Raji (cell line): ENCODE results near the gene ITIH6.

ENCODE experiments used
- POLR2A ChIP-seq: IDR thresholded peaks from 2 replicates; pipeline ENCODE4 v1.6.1; 2011; ENCODE audit warnings: low read depth, low read length, control low read depth; ENCODE audit not compliant: insufficient read depth

The ITIH6 gene

DNA sequence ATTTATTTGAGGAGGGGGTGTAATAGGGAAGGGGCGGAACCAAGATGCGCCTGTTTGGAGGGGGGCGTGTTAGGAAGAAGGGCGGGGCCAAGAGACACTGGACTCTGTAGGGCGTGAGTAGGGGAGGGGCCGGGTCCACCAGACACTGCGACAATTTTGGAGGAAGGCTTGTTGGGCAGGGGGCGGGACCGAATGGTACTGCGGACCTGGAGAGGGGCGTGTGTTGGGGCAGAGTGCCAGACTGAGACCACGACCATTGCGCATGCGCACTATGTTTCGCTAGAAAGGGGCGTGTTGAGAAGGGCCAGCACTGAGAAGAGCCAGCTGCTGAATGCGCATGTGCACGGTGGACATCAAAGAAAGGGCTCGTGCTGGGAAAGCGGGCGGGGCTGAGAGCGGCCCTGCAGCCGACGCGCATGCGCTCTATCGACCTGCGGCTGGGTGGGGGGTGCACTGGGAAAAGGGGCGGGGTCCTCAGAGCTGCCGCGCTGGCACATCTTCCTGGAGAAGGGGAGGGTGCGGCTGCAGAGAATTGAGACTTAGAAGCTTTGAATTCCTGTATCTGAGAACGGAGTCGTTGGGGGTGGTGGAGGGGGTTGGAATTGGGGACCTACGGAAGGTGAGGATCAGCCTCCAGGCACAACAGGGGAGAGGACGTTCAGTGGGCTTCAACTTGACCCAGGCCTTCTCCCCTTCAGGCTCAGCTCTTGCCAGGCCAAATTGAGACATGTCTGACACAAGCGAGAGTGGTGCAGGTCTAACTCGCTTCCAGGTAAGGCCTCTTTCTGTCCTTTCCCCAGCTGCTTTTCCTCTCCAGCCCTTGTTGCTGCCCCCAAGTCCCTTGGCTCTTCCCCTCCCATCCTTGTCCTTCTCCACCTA, 10.8 kb upstream of the ITIH6 start:
- no peak; the same call in 1 of the 2 replicates for TF ChIP-seq POLR2A

DNA sequence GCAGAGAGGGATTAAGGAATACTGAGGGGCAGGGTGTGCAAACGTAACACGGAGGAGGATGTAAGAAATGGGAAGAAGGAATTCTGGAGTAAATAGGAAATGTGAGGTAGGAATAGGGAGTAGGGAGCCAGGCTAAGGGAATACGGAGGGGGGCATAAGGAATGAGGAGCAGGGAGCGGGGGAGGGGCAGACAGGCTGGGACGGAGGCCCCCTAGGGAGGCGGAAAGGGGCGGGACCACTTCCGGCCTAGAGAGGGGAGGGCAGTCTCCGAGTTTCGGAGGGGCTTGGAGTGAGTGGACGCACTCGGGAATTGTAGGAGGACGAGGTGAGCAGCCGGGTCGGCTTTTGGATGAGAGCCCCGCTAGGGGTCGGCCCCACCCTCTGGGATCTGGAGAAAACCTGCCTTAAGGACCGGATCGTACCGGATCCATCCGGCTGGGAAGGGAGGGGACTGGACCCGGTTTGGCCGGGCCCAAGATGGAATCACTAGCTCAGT, 10.1 kb upstream of the ITIH6 start:
- TF ChIP-seq POLR2A = no peak

DNA sequence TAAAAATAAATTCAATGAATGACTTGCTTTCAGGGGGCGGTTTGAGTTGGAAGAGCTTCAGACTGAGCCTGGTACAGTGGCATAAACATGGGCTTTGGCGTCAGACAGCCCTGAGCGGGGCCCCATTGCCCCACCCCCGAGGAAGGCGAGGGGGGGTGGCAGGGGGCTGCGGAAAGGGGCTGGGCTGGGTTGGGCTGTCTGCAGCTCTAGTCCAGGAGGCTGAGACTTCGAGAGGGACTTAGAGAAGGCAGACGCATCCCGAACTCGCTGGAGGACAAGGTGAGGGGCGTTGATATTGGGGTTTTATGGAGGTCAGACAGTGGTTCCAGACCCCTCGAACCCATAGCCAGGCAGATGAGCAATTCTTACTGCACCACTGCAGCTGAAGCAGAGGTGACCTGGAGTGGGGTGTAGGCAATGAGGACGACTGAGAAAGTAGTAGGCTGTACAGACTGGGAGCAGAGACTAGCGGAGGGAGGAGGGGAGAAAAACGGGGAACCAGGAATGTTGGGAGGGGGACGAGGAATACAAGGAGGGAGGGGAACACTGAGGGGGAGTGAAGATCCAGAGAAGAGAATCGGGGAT, 9.6 kb upstream of the ITIH6 start, which contains the start of gene MAGED2:
MAGED2 (plus strand) TSS at position 222 of the 585 bp plus-strand sequence. CDS start 1,587 bp downstream, outside the sequence.
- TF ChIP-seq POLR2A = no peak

DNA sequence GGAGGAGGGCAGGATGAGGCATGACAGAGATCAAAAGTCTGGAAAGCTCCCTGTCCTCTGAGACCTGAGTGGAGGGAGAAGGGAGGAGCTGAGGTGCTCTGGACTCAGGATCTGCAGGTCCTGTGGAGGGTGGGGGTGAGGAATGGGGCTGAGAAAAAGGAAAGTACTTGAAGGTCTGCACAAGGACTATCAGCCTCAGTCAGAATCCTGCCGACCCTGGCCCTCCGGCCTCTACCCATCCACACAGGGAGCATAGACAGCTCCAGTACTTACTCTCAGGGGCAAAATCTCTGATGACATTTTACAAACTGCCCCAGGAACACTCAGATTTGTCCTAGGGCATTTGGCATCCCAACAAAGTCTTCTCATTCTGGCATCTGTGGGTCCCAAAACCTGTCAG, 991 bp upstream of the ITIH6 start:
- TF ChIP-seq POLR2A = no peak

DNA sequence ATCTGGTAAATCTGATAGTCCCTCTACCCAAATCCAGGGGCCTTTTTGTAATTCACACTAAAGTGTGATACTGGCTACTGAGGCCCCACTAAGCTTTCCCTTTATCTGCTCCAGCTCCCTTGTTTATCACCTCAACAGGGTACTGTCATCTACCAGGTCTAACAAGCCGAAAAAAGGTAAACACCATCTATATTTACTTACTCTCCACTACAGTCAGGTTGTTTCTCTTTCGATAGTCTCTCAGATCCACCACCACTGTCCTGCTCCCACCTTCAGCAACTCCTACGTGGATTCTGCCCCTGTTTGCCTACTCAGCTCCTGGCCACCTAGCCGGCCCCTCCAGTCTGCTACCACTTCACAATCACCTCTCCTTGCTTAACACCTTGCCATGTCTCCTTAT, 3.3 kb downstream of the ITIH6 start:
- no peak for TF ChIP-seq POLR2A

DNA sequence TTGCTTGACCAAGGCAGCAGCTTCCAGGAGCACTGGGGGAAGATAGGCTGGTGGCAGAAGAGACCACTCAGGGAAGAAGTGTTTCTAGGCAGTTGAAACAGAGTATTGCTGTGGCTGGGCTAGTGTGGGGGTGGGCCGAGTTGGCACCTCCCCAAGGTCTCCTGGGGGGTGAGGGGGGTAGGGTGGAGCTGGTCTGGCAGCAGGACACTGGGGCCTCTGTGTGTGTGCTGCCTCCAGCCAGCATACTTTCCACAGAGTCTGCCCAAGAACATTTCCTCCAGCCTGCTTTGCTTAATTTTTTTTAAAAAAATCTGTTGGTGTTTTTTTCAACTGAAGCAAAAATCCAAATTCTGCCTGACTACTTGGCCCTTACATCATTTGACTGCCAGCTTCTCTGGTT, 4.0 kb downstream of the ITIH6 start:
- no peak for TF ChIP-seq POLR2A

DNA sequence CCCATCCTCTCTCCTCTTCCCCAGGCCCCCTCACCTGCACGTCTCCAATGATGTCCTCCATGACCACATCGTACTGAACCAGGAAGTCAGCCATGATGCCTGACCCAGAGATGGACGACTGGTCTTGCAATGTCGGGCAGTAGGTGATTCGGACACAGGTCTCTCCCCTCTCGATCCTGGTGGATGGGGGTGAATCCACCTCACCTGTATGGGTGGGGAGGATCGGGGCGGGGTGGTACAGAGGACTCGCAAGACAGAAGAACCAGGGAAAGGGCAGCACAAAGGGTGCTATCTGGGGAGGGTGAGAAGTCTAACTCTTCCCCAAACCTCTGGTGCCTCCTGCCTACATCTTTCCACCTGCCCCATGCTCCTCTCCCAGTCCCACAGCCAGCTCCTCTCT, 9.6 kb downstream of the ITIH6 start:
- no peak for TF ChIP-seq POLR2A

DNA sequence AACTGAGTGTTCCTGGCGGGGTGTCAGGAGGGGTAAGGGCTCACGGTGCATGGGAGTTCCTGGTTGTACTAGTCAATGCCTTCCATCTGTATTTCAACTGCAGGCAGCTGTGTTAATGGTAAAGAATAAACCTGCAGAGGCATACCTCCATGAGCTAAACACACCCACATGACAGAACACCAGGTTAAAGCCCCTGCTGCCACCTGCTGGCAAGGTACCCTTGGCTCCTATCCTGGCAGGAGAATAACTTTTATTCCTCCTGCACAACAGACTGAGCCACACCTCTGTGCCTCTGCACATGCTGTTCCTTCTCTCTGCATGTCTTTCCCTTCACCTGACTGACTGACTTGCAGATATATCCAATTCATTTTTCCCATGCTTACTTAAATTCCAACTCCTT, 11.1 kb downstream of the ITIH6 start:
- no peak for TF ChIP-seq POLR2A

DNA sequence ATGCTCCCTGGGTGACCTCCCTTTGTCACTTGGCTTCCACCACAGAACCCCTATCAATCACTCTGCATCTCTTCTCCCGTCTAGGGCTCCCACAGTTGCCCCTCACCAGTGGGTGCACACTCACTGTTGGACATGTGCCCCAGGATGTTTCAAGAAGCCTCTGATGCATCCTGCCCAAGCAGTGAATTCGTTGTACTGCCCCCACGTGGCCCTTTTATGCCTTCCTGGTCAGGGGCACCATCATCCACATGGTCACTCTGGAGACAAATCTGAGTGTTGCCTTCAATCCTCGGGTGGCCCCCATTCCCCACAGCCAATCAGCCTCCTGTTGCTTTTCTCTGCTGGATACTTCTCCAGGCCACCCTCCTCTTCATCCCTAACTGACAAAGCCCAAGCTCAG, 12.2 kb downstream of the ITIH6 start:
- no peak for TF ChIP-seq POLR2A

DNA sequence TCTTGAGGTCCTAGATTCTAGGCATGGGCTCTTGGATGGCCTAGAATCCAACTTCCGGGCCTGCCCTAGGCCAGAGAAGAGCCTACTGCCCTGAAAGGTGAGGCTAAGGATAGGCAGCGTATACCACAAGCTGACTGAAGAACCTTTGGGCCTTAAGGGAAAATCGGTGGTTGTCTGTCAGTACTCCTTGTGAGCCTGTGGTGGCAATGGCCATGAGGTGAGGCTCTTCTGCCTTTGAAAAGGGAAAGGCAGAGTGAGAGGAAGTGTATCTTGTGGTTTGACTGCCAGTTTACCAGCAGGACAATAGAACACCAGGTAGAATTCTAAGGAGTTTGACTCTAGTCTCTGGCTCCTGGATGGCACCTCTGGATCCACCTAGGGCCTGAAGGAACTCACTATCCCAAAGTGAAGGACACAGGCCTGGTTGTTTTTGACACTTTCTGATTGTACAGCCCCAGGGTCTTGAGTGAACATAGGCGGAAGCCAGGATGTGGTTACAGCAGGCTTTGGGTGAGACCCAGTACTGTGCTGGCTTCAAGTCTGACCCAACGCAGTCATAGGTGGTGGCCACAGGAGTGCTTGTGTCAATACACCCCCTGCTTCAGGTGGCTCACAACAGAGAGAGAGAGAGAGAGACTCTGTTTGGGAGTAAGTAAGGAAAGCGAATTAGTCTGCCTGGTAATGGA, 20.9 kb downstream of the ITIH6 start:
- no peak for TF ChIP-seq POLR2A

DNA sequence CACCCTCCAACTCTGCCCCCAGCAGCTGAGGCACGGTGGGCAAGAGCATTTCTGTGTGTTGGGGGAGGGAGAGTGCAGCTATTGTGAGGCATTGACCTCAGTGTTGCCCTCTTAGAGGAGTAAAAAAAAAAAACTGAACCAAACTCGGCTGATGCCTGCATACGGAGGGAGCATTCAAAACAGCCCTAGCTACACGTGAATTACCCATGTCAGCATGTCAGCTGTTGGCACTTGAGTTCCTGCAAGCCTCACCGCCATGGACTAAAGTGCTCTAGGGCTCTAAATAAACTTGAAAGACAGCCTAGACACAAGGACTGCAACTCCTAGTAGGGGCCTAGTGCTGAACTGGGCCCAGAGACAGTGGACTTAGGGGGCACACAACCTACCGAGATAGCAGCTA, 22.0 kb downstream of the ITIH6 start:
- no peak for TF ChIP-seq POLR2A

DNA sequence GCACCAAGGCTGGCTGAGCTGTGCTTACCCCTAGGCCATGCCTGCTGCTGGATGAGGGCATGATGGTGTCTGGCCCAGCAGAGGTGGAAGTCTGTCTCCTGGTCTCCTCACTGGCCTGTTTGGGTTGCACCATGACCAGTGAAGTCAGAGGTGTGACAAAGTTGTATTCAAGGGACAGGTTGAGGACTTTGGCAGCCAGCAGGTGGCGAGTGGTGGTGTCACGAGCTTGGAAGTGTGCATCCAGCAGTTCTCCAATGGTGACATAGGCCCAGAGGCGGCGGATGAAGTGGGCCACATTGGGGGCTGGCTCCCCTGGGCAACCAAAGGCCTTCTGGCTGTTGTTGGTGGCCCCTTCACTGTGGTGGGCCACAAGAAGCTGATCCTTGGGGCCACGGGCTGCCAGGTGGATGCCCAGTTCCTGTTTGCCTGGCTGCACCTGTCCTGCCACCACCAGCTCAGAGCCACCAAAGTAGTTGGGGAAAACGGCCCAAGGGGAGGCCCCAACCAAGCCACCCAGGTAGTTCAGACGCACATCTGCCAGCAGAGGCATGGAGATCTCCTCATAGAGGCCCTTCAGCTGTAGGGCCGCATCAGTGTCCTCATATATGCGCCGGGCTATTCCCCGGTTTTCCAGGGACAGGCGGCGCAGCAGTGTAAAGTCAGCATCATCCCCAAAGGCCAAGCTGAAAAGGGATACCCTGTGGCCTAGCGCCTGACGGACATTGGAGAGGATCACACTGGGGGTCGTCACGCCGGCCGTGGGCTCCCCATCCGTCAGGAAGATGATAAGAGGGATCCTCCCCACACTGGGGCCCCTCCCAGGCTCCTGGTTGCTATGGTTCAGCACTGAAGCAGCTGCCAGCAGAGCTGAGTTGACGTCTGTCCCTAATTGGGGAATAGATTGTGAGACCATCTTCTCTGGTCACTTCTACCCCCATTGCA, 39.7 kb downstream of the ITIH6 start:
- TF ChIP-seq POLR2A = no peak

DNA sequence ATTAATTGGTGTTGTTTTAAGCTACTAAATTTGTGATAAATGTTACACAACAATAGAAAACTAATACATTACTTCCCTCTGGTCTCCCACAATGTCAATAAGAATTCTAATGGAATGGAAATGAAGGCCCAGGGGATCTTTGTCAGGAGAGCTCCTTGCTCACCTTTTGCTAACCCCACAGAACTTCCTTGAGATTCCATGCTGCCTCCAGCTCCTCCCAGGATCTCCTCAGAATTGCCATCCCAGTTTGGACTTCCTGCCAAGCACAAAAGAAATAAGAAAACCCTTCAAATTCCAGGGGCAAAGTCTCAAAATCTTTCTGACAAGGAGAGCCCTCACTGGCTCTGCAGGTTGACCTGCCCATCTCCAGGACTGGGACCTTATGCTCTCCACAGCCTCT, 43.2 kb downstream of the ITIH6 start:
- TF ChIP-seq POLR2A = no peak

DNA sequence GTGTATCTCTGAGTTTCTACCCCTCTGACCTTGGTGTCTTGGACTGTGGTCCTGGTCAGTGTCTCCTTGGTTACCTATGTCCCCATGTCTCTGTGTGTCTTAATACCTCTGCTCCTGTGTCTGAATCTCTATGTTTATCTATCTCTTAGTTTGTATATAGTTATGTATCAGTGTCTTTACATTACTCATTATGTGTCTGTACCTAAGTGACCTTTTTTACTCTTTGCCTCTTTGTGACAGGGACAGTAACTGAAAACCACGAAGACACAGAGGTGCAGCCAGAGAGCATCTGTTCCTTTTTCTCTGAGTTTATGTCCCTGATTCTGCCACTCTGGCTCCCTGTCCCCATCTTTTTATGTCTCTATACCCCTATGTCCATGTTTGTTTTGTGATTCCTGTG, 49.4 kb downstream of the ITIH6 start:
- no peak for TF ChIP-seq POLR2A
